ENCODE results near the gene HTRA3. TPM values are rescaled to one million over a fixed set of nuclear protein-coding genes. Genes with fewer than 3 reads are reported as not detected.

HTRA3 gene
- total and polyA plus RNA-seq, 2 of the 4 experiments (the other 2 are of a cell fraction), result 1.3 to 9.5 TPM

DNA sequence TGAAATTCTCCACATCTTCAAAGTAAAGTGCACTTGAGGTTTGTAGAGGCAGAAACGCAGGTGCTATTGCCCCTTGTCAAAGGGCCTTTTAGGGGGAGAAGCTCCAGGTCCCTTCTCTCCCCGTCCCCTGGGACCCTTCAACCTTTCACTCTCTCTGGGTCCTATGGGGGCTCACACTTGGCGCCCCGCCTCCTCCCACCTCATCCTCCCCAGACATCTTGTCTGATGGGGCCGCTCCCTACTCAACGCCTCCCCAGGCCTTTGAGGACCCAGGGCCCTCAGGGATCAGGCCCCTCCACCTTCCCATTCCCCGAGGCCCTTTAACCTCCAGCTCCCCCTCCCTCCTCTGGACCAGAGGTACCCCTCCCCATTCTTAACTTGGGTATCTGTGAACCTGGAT lies 1.3 kb upstream of the HTRA3 start:
- no peak for DNase-seq
- H2BK120ac ChIP-seq (ENCODE audit: low read depth, low read length), result no peak overlapping the region
- WGBS, 2 experiments (ENCODE audit: extremely low coverage in 2 of 2, insufficient read length in 1 of 2), result 85% methylated on average over 4 of the region's 7 CpGs; no CpG with 5 or more reads in 1 of the 2 experiments
- H4K20me1 ChIP-seq (ENCODE audit: insufficient read depth, low read length), result no peaks in the 10 kb centered on the region
- no peak overlapping the region for H3K27ac ChIP-seq (ENCODE audit: insufficient read depth, low read length)
- H3K23ac ChIP-seq (ENCODE audit: low read depth, low read length), result no peak overlapping the region
- dilution Hi-C loops (cut with HindIII; ENCODE audit: low sequenced_read_pairs, unreplicated experiment), result no loop called here
- H3K36me3 ChIP-seq (ENCODE audit: control insufficient read depth, insufficient read depth, low read length), result no peaks in the 10 kb centered on the region
- no peak overlapping the region for H3K4me2 ChIP-seq (ENCODE audit: low read depth, low read length)
- peaks cover 0 to 12% of the 10 kb centered on the region in 2 experiments; a peak in 2 of 4 replicates for H3K79me1 ChIP-seq (ENCODE audit: low read depth in 1 of 2, low read length in 2 of 2)
- H3K9me1 ChIP-seq (ENCODE audit: insufficient read depth, low read length), result peaks cover 6% of the 10 kb centered on the region; the same call in 1 of the 2 replicates
- H4K5ac ChIP-seq (ENCODE audit: low read depth, low read length), result no peak overlapping the region
- H3K4me1 ChIP-seq (ENCODE audit: control insufficient read depth, insufficient read depth, low read length), result peaks cover 5% of the 10 kb centered on the region
- ChIA-PET POLR2A (ENCODE audit: unreplicated experiment) (no interaction called here), CTCF (interaction anchor here (1.1 to 1.4 kb wide), 2 partner anchors 125 to 134 kb away, joined by 6 read pairs; no protein-coding TSS in a partner anchor)
- no peak overlapping the region for H3K14ac ChIP-seq (replicated peaks; ENCODE audit: low read depth, low read length)
- H2AFZ ChIP-seq (replicated peaks; ENCODE audit: low read length, poor library complexity), result no peak overlapping the region
- H3K18ac ChIP-seq (ENCODE audit: low read depth, low read length), result no peak overlapping the region
- H2BK15ac ChIP-seq (ENCODE audit: low read depth, low read length), result no peak overlapping the region
- H3K56ac ChIP-seq (ENCODE audit: extremely low read depth, insufficient read depth, low read length), result no peak overlapping the region
- no peak for ATAC-seq (ENCODE audit: low read depth)
- no peak overlapping the region; a peak in 1 of 4 replicates for H4K8ac ChIP-seq (ENCODE audit: low read depth in 2 of 2, low read length in 2 of 2)
- H2BK5ac ChIP-seq (ENCODE audit: low read depth, low read length, poor library complexity, severe bottlenecking), result no peak overlapping the region
- H3K9me3 ChIP-seq (ENCODE audit: control insufficient read depth, insufficient read depth, low read length), result no peaks in the 10 kb centered on the region
- peaks cover 9% of the 10 kb centered on the region for H3K27me3 ChIP-seq (ENCODE audit: control insufficient read depth, insufficient read depth, low read length)
- 0 out of 2 replicates have a peak overlapping the region, but pooled peaks have one; percentile 22 for H3K4ac ChIP-seq (ENCODE audit: low read depth, low read length)
- no peak overlapping the region for H2AK5ac ChIP-seq (ENCODE audit: low read depth, low read length)
- H3K4me3 ChIP-seq (ENCODE audit: insufficient read depth, low read depth, low read length), result no peak overlapping the region
- TF ChIP-seq, protein P1, sequence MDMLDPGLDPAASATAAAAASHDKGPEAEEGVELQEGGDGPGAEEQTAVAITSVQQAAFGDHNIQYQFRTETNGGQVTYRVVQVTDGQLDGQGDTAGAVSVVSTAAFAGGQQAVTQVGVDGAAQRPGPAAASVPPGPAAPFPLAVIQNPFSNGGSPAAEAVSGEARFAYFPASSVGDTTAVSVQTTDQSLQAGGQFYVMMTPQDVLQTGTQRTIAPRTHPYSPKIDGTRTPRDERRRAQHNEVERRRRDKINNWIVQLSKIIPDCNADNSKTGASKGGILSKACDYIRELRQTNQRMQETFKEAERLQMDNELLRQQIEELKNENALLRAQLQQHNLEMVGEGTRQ (IDR thresholded peaks at IDR 0.05; ENCODE audit: low read depth, low read length), result no peak
- no peak for TF ChIP-seq RCOR1 (IDR thresholded peaks at IDR 0.05; ENCODE audit: insufficient replicate concordance, low read length)
- TF ChIP-seq MAZ (IDR thresholded peaks at IDR 0.05; ENCODE audit: borderline replicate concordance, low read depth, low read length), result no peak
- TF ChIP-seq BHLHE40 (IDR thresholded peaks at IDR 0.05; ENCODE audit: low read depth, low read length), result no peak
- TF ChIP-seq CEBPB (IDR thresholded peaks at IDR 0.05; ENCODE audit: low read depth, low read length), result no peak
- TF ChIP-seq POLR2A (IDR thresholded peaks at IDR 0.05; ENCODE audit: low read depth, low read length), result no peak
- no peak for TF ChIP-seq SMC3 (IDR thresholded peaks at IDR 0.05; ENCODE audit: low read depth, low read length)
- no peak for TF ChIP-seq MAFK (IDR thresholded peaks at IDR 0.05; ENCODE audit: low read depth, low read length)
- no peak for TF ChIP-seq RFX5 (IDR thresholded peaks at IDR 0.05; ENCODE audit: low read depth, low read length)
- no peak for TF ChIP-seq NFE2L2 (IDR thresholded peaks at IDR 0.05; ENCODE audit: low read depth, low read length)
- TF ChIP-seq, protein P2, sequence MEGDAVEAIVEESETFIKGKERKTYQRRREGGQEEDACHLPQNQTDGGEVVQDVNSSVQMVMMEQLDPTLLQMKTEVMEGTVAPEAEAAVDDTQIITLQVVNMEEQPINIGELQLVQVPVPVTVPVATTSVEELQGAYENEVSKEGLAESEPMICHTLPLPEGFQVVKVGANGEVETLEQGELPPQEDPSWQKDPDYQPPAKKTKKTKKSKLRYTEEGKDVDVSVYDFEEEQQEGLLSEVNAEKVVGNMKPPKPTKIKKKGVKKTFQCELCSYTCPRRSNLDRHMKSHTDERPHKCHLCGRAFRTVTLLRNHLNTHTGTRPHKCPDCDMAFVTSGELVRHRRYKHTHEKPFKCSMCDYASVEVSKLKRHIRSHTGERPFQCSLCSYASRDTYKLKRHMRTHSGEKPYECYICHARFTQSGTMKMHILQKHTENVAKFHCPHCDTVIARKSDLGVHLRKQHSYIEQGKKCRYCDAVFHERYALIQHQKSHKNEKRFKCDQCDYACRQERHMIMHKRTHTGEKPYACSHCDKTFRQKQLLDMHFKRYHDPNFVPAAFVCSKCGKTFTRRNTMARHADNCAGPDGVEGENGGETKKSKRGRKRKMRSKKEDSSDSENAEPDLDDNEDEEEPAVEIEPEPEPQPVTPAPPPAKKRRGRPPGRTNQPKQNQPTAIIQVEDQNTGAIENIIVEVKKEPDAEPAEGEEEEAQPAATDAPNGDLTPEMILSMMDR (conservative IDR thresholded peaks at IDR 0.05; ENCODE audit: low read depth, low read length), result no peak
- TF ChIP-seq FOS (IDR thresholded peaks at IDR 0.05; ENCODE audit: low read depth, low read length), result no peak
- no peak for TF ChIP-seq RAD21 (IDR thresholded peaks at IDR 0.05; ENCODE audit: low read length)
- TF ChIP-seq MXI1 (IDR thresholded peaks at IDR 0.05; ENCODE audit: borderline replicate concordance, low read depth, low read length), result no peak
- no peak for TF ChIP-seq CHD1 (IDR thresholded peaks at IDR 0.05; ENCODE audit: low read depth, low read length)
- TF ChIP-seq, protein P3, sequence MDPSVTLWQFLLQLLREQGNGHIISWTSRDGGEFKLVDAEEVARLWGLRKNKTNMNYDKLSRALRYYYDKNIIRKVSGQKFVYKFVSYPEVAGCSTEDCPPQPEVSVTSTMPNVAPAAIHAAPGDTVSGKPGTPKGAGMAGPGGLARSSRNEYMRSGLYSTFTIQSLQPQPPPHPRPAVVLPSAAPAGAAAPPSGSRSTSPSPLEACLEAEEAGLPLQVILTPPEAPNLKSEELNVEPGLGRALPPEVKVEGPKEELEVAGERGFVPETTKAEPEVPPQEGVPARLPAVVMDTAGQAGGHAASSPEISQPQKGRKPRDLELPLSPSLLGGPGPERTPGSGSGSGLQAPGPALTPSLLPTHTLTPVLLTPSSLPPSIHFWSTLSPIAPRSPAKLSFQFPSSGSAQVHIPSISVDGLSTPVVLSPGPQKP (IDR thresholded peaks at IDR 0.05; ENCODE audit: borderline replicate concordance, low read depth, low read length), result no peak
- H4K91ac ChIP-seq (ENCODE audit: insufficient read depth, low read depth, low read length), result no peak overlapping the region
- in situ Hi-C loops (cut with MboI; ENCODE audit: low sequenced_read_pairs), result no loop called here
- intact Hi-C loops (cut with micrococcal nuclease), result no loop called here
- no peak overlapping the region for H3K9ac ChIP-seq (ENCODE audit: low read depth, low read length)
- no TSS peak for BruUV-seq (replicated peaks)
- H2AK9ac ChIP-seq (replicated peaks; ENCODE audit: low read depth, low read length, poor library complexity), result peak overlapping the region; percentile 37
- H2BK20ac ChIP-seq (ENCODE audit: low read depth, low read length), result no peak overlapping the region

All from IMR-90 (cell line).